Omental fat pad (tissue), 4 donors: ENCODE results near the gene HOXA5. TPM values are rescaled to one million over a fixed set of nuclear protein-coding genes. Genes with fewer than 3 reads are reported as not detected.

Source experiments
- ATAC-seq: fragments of 150-250 bp; one replicate; pipeline ENCODE4 v1.9.1; 2016; ENCODE audit warnings: mild to moderate bottlenecking, moderate library complexity; ENCODE audit not compliant: low FRiP score
- DNase-seq: peaks from one replicate; pipeline ENCODE4 v3.0.0-alpha.2; 2019; ENCODE audit warnings: low spot score
- total RNA-seq, 4 donors: library from RNA; depleted of rRNA; stranded (reverse); fragments of >200 nt; gene quantifications; one replicate each; pipeline ENCODE4 v1.1.0, GENCODE V29; 2016
- TF ChIP-seq, protein P1 (sequence below), 3 donors: fragments of 450-650 bp; IDR thresholded peaks; one replicate each; pipeline ENCODE4 v1.5.1; 2016 to 2017; ENCODE audit warnings: antibody characterized with exemption in 3 of 3, mild to moderate bottlenecking in 3 of 3, moderate library complexity in 2 of 3

Gene HOXA5
- total RNA-seq, 4 donors from 2014 or later, result 10.4 to 39.4 (median 26.5) TPM

DNA sequence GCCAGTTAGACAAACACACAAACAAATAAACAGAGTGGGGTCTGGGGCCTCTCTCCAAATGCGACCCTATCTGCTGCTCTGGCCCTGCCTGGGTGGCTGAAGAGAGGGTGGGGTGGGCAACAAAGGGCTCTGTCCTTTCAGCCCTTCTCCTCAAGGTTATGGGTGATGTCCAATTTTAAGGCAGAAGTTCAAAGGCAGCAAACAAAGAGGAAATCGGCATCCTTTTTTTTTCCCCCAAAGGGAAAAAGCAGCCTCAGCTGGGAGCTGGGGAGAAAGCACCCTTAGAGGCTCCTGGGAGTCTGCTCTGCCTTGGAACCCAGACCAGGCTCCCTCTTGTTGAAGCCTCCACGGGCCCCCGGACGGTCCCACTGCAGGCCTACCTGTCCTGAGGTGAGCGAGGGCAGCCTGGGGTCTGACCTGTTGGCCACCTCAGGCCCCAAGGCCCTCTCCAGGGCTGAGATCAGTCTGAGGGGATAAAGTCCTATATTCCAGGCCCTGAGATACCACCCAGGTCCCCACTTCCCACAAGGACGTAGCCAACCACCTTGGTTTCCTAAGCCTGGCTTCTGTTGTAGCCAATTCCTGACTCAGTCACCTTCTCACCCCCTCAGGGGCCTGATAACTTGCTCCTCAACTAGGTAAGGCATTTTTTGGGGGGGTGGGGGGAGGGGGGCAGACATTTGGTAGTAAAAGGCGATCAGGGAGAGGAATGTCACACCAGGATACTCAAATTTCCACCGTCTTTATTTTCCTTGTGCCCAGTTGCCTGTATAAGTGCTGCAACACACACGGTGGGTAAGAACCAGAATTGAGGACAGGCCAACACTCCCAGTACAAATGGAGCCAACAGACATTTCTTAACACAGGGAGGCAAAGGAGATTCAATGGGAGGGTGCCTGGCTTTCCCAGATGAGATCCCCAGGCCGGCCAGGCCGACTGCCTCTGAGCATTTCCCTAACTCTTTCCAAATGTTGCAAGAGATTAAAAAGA is 37.2 kb upstream of the HOXA5 start:
- TF ChIP-seq, protein P1, sequence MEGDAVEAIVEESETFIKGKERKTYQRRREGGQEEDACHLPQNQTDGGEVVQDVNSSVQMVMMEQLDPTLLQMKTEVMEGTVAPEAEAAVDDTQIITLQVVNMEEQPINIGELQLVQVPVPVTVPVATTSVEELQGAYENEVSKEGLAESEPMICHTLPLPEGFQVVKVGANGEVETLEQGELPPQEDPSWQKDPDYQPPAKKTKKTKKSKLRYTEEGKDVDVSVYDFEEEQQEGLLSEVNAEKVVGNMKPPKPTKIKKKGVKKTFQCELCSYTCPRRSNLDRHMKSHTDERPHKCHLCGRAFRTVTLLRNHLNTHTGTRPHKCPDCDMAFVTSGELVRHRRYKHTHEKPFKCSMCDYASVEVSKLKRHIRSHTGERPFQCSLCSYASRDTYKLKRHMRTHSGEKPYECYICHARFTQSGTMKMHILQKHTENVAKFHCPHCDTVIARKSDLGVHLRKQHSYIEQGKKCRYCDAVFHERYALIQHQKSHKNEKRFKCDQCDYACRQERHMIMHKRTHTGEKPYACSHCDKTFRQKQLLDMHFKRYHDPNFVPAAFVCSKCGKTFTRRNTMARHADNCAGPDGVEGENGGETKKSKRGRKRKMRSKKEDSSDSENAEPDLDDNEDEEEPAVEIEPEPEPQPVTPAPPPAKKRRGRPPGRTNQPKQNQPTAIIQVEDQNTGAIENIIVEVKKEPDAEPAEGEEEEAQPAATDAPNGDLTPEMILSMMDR (IDR thresholded peaks at IDR 0.05), result no peak
- ATAC-seq (no peak), DNase-seq (peak; percentile 7)

DNA sequence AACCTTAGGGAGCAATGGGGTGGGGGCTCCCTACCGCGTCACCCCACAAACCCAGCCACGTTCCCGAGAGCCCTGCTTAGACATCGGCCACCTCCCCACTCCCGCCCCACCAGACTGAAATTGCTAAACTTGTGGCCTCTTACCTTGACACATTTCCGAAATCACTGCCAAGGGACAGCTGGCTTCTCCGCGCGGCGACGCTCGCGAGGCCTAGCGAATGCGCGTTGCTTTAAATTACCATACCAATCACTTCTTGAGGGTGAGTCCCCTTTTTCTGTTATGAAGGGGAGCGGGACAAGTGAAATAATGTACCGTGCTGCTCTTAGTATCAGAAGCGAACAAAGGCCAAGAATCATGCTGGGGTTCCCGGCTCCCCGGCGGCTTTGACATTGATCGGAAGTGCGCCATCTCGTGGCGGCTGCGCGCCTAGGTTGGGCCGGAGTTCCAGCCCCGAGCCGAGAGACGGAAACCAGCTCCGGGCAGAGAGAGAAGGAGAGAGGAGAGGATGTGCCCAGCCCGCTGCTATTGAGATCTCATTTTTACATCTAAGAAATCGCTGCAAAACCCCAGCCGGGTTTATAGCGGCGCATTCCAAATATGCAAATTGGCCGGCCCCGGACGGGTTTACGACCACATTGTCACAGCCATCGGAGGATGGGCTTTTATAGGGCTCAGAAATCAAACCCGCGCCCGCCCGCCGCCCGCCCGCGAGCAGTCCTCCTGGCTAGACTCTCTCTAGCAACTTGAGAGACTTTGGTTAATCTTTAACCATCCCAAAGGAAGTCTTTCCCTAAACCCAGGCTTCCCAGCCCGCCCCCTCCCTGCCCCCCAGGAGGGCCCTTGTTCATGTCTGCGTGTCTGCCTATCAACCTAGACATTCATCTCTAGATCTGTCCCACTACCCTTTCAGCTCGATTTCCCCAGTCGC is 36.3 kb upstream of the HOXA5 start:
- TF ChIP-seq, protein P1 (IDR thresholded peaks at IDR 0.05), result peak in 2 of 3 donors; percentile 13 to 50

DNA sequence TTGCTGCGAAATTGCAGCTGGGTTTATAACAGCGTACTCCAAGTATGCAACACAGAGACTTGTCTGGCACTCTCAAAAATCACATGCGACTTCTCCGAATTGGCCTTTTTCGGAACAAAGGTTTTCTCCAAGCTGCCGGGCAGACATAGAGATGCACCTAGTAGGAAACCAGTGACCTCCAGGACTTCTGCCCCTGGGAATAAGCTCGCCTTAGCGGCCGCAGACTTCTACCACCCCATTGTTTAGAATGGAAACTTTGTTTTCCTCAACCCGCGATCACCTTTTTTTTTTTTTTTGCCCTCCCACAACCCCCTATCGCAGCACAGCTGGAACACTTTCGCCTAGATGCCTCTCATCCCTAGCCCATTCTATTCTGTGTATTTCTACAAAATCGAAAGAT is 35.5 kb upstream of the HOXA5 start:
- DNase-seq (peak; percentile 16), ATAC-seq (no peak)
- TF ChIP-seq, protein P1 (IDR thresholded peaks at IDR 0.05), result no peak

More for the DNA sequence above, 36.3 kb upstream of the HOXA5 start:
- DNase-seq (peak; percentile 33), ATAC-seq (no peak)

DNA sequence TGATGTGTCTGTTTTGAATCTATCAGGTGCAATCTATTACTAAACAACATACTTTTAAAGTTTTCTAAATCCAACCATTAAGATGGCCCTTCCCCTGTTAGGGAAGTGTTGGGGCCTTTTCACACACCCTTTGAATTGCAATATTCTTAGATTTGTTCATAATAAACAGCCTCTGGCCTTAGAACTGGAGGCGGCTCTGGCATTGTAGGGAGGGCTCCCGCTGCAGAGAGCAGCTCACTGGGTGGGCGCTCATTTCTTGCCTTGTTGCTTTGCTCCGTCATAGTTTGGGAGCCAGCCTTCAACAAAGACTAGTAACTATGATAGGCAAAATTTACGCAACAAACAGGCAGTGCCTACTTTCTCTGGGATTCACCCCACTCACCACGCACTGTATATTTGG is 34.9 kb upstream of the HOXA5 start:
- ATAC-seq (no peak), DNase-seq (no peak)
- TF ChIP-seq, protein P1 (IDR thresholded peaks at IDR 0.05), result no peak

DNA sequence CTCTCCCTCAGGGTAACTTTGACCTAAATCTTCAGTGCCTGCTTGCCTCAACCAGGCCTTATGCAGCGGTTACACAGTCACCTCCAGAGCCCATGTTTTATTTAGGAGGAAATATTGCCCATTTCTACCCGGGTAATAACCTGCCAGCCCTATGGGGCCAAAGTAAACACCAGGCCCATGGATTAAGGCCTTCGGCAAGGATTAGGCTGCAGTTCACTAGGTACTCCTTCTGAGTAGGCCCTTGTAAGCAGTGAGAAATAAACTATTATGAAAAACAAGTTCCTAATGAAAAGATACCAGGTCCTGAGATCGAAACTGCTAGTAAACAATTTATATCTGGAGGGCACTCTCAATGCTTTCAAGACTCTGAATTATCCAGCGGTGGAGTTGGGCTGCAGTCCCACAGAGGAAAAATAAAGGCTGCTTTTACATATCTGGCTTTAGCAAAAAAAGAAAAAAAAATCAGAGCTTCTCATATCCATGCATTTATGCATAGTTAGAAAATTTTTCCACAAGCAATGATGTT is 34.4 kb upstream of the HOXA5 start:
- ATAC-seq (no peak), DNase-seq (no peak)
- TF ChIP-seq, protein P1 (IDR thresholded peaks at IDR 0.05), result no peak

DNA sequence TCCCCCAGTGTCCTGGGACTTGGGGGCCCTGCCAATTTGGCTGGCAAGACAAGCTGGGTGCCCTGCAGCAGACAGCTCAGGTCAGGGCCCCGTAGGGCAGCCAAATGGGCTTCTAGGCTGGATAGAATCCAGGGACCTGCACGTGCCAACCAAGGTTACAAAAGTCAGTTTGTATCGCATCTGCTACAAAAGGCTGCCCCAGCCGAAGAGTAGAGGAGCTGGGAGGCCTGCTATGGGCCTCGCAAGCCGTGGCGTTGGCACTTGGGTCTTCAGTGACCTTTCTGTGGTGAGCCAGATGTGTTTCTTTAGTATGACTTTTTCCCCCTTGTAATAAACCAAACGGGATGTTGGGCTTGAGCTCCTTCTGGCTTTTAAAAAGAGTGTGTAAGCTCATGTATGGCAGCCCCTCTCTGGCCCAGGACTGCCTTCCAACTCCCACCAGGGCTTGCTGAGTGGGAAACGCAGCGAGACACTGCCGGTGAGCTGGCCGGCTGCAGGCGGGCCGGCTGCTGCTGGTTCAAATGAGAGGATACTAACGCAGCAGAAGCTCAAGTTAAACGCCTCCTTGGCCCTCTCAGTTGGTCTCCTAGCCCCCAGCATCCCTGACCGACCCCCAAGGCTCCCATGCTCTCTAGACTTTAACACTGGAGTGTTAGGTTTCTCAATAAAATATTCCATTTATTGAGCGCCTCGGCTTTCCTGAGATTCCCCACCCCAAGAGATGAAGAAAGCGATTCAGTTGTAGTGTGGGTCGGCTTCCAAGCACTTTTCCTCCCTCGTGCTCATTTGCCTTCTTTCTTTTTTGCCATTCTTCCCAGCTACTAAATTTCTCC is 33.7 kb upstream of the HOXA5 start:
- DNase-seq (peak; percentile 18), ATAC-seq (no peak)
- TF ChIP-seq, protein P1 (IDR thresholded peaks at IDR 0.05), result no peak
